IgD-negative memory B cell (primary cell): ENCODE data around the gene UNC93B1. TPM values are rescaled to one million over a fixed set of nuclear protein-coding genes. Genes with fewer than 3 reads are reported as not detected.

Experiments used
- H3K27ac Mint-ChIP-seq, 3 donors: one replicate each; pipeline ENCODE4 v1.8.0; 2020 to 2022; ENCODE audit warnings: mild to moderate bottlenecking in 3 of 3, mixed read lengths in 3 of 3, moderate library complexity in 1 of 3
- H3K27me3 Mint-ChIP-seq: one replicate; pipeline ENCODE4 v1.8.0; 2021; ENCODE audit warnings: mixed read lengths
- H3K36me3 Mint-ChIP-seq: one replicate; pipeline ENCODE4 v1.8.0; 2020; ENCODE audit warnings: mild to moderate bottlenecking, mixed read lengths
- H3K4me1 Mint-ChIP-seq, 3 donors: one replicate each; pipeline ENCODE4 v1.8.0; 2020 to 2022; ENCODE audit warnings: mixed read lengths in 3 of 3, mild to moderate bottlenecking in 1 of 3
- H3K4me3 Mint-ChIP-seq, 4 donors: one replicate each; pipeline ENCODE4 v1.8.0; 2020 to 2022; ENCODE audit warnings: mild to moderate bottlenecking in 4 of 4, mixed read lengths in 4 of 4, moderate library complexity in 3 of 4
- H3K9me3 Mint-ChIP-seq, 3 donors: one replicate each; pipeline ENCODE4 v1.8.0; 2020 to 2021; ENCODE audit warnings: mixed read lengths in 3 of 3, mild to moderate bottlenecking in 1 of 3
- polyA plus RNA-seq: library from polyadenylated mRNA; unstranded; fragments of 300-500 nt; fragmentation: Illumina TruSeq; gene quantifications from one replicate; pipeline ENCODE4 v1.2.3, GENCODE V29; 2021

Gene UNC93B1
- polyA plus RNA-seq, 1 donor from 2014 or later = 140 TPM

GRCh38 chr11:68010090-68011041, 6.5 kb upstream of the UNC93B1 start, which contains the start of gene ALDH3B1:
ALDH3B1 (plus strand) TSS chr11:68010327; CDS start chr11:68015298, 4,971 bp downstream.
- Mint-ChIP-seq H3K4me1 (peaks cover 22 to 29% (median 28%) of the 10 kb centered on the region in 3 donors), H3K27ac (peak within 1 kb of the TSS; percentile 83 to 97 (median 93)), H3K36me3 (peaks cover 2% of the 10 kb centered on the region), H3K4me3 (peak within 1 kb of the TSS; percentile 66 to 90 (median 77)), H3K27me3 (no peaks in the 10 kb centered on the region), H3K9me3 (no peaks in the 10 kb centered on the region)

DNA sequence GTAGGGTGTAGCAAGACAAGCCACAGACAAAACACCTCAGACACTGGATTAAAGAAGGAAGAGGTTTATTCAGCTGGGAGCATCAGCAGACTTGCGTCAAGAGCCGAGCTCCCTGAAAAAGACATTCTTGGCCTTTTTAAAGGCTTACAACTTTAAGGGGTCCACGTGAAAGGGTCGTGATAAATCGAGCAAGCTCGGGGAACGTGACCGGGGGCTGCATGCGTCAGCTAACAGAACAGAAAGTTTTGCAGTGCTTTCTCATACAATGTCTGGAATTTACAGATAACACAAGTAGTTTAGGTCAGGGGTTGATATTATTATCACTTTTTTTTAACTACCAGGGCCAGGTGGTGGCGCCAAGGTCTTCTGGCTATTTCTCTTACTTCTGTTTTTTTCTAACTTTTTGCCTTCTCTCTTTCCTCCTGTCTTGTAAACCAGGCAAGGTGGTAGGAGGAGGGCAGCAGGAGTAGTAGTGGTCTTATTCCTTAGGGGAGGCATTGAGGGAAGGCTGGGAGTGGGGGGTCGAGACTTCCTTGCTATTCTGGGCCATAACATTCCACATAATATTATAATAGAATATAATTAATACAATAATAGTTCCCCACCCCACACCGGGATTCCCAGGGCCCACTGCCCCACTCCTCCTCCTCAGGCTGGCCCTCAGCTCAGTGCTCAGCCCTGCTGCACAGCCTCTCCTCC, 5.6 kb upstream of the UNC93B1 start:
- peaks cover 2% of the 10 kb centered on the region for H3K36me3 Mint-ChIP-seq
- no peaks in the 10 kb centered on the region for H3K27me3 Mint-ChIP-seq
- H3K4me3 Mint-ChIP-seq = peak overlapping the region; percentile 66 to 90 (median 77)
- H3K9me3 Mint-ChIP-seq = no peaks in the 10 kb centered on the region
- H3K27ac Mint-ChIP-seq = peak overlapping the region; percentile 83 to 97 (median 93)
- H3K4me1 Mint-ChIP-seq = peaks cover 28 to 33% (median 29%) of the 10 kb centered on the region in 3 donors

DNA sequence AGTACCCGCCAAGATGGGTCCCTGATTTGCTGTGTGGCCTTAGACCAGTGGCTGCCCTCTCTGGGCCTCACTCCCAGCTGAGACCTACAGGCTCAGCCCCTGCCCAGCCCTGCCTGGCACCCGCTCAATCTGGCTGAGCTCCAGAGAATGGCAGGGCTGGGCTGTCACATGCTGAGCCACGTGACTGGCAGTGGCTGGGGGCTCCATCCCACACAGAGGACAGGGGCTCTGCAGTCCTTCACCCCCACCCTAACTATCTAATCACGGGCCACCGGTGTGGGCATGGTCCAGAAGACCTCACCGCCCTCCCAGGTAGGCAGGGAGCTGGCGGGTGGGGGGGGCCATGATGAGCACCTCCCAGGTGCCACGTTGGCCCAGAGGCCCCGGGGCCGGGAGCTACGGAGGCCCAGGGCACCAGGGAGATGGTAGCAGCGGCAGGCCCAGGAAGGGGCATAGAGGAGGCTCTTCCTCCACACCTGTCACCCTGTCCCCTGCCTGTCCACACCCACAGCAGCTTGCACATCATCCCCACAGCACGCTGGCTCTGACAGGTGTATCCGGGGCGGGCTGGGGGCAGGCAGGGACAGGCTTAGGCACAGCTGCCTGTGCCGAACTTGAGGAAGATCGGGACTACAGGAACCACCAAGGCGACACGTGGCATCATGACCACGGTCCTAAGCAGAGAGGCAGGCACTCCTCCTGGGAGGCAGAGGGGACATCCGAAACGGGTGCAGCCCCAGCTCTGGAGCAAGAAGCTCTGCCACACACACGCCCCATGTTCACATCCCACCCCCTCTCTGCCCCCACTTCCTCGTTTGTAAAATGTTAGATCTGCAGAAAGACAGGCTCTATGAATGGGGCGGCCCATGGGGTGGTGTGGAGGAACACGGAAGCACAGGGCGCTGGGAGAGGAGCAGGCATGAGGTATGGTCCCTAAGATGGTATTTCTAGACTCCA, 4.8 kb upstream of the UNC93B1 start:
- peak overlapping the region; percentile 83 to 97 (median 93) for H3K27ac Mint-ChIP-seq
- no peaks in the 10 kb centered on the region for H3K27me3 Mint-ChIP-seq
- no peaks in the 10 kb centered on the region for H3K36me3 Mint-ChIP-seq
- peak overlapping the region; percentile 66 to 90 (median 77) for H3K4me3 Mint-ChIP-seq
- H3K4me1 Mint-ChIP-seq = peaks cover 29 to 38% (median 34%) of the 10 kb centered on the region in 3 donors
- H3K9me3 Mint-ChIP-seq = no peaks in the 10 kb centered on the region

GRCh38 chr11:68007498-68008380, 3.8 kb upstream of the UNC93B1 start:
- peaks cover 29 to 38% (median 34%) of the 10 kb centered on the region in 3 donors for H3K4me1 Mint-ChIP-seq
- H3K36me3 Mint-ChIP-seq = no peaks in the 10 kb centered on the region
- no peak overlapping the region for H3K27ac Mint-ChIP-seq
- peak overlapping the region in 2 of 4 donors; percentile 9 to 96 for H3K4me3 Mint-ChIP-seq
- H3K9me3 Mint-ChIP-seq = no peaks in the 10 kb centered on the region
- H3K27me3 Mint-ChIP-seq = no peaks in the 10 kb centered on the region

DNA sequence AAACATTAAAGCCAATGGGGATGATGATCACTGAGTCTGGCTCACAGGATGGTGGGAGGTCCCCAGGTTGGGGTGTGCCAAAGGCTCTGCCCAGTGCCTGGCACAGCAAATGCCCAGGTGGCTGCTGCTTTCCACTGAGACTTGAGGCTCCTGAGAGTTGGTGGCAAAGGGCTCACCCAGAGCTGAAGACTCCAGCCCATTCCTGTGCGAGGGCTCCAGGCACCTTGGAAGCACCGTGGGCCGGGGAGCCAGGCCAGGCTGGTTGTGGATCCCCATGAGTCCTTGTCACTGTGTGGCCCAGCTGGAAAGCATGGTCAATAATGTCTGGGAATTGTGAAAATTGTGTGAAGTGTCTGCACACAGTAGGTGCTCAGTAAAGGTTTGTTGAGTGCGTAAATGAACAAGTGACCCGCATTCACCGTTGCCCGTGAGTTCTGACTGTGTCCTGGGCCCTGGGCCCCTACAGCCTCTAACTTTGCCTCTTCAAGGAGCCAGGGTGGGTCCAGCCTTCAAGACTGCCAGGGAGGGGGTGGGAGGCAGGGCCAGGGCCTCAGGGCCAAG, 2.8 kb upstream of the UNC93B1 start:
- Mint-ChIP-seq H3K4me1 (peaks cover 31 to 47% (median 42%) of the 10 kb centered on the region in 3 donors), H3K4me3 (peak overlapping the region in 2 of 4 donors; percentile 60 to 96), H3K27me3 (peaks cover 1% of the 10 kb centered on the region), H3K9me3 (no peaks in the 10 kb centered on the region), H3K27ac (peak overlapping the region in 2 of 3 donors; percentile 71 to 86), H3K36me3 (no peaks in the 10 kb centered on the region)

- H3K4me3 Mint-ChIP-seq = peak overlapping the region; percentile 95 to 96 (median 96)
- no peaks in the 10 kb centered on the region for H3K36me3 Mint-ChIP-seq
- peaks cover 26 to 41% (median 30%) of the 10 kb centered on the region in 3 donors for H3K4me1 Mint-ChIP-seq
- H3K9me3 Mint-ChIP-seq = no peaks in the 10 kb centered on the region
- H3K27me3 Mint-ChIP-seq = peaks cover 1% of the 10 kb centered on the region
- H3K27ac Mint-ChIP-seq = peak overlapping the region in 2 of 3 donors; percentile 85 to 91
Measured at GRCh38 chr11:68004551-68005335, 846 bp upstream of the UNC93B1 start.

GRCh38 chr11:68002938-68003845, 705 bp downstream of the UNC93B1 start:
- Mint-ChIP-seq H3K36me3 (peaks cover 1% of the 10 kb centered on the region), H3K27me3 (peaks cover 1% of the 10 kb centered on the region), H3K9me3 (no peaks in the 10 kb centered on the region), H3K4me1 (peaks cover 22 to 36% (median 24%) of the 10 kb centered on the region in 3 donors), H3K27ac (peak overlapping the region; percentile 91 to 98 (median 95)), H3K4me3 (peak overlapping the region; percentile 95 to 98 (median 96))

DNA sequence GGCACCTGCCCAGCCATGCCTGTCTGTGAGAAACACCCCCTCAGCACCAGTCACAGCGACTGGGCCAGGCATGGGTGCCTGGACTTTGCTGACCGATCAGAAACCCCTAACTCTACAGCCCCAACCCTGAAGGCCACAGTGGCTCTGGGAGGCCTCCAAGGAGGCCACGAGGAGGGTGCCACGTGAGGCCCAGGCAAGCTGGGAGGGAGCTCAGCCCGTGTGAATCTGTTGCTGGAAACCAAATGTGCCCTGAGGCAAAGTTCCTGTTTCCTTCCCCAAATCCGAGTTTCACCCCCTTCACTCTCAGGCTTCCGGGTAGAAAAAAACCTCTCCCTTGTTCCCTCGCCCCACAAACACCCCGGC, 1.3 kb downstream of the UNC93B1 start:
- peaks cover 1% of the 10 kb centered on the region for H3K36me3 Mint-ChIP-seq
- peaks cover 1% of the 10 kb centered on the region for H3K27me3 Mint-ChIP-seq
- H3K4me3 Mint-ChIP-seq = peak overlapping the region; percentile 95 to 98 (median 96)
- H3K9me3 Mint-ChIP-seq = no peaks in the 10 kb centered on the region
- H3K27ac Mint-ChIP-seq = peak overlapping the region; percentile 91 to 98 (median 95)
- peaks cover 24 to 39% (median 25%) of the 10 kb centered on the region in 3 donors for H3K4me1 Mint-ChIP-seq

DNA sequence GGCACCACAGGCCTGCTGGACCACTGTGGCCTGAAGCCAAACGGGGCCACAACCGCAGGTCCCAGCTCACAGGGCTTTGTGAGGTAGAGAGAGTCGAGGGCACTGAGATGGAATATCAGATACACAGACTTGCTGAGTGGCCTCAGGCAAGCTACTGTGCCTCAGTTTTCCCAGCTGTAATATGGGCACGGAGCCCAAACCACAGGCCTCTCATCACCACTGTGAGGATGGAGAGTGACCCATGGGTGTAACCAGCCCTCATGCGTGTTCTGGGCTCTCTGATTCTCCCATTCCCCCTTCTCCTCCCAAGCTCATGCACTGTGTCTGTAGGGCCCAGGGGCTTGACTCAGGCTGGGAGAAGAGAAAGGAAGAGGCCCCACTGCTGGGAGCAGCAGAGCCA, 4.2 kb downstream of the UNC93B1 start:
- Mint-ChIP-seq H3K4me3 (peak overlapping the region in 1 of 4 donors; percentile 51), H3K27me3 (peaks cover 1% of the 10 kb centered on the region), H3K9me3 (no peaks in the 10 kb centered on the region), H3K36me3 (peaks cover 1% of the 10 kb centered on the region), H3K27ac (peak overlapping the region in 2 of 3 donors; percentile 47 to 85), H3K4me1 (peaks cover 20 to 36% (median 25%) of the 10 kb centered on the region in 3 donors)

DNA sequence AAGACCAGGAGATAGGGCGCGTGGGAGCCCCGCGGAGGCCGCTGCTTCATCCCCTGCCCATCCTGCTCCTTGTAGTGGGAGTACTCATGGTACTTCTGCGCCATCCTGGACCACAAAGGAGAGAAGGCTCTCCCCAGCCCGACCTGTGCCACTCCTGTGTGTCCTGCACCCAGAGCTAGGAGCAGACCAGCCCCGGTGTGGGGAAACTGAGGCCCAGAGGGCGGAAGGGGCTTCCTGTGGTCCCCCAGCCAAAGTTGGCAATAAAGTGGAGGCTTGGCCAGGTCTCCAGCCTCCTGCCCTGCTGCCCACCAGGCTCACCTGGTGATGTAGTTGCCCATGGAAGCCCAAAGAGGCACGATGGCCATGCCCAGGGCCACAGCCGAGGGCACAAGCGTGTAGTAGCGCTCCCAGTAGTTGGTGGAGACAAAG, 4.7 kb downstream of the UNC93B1 start:
- Mint-ChIP-seq H3K27me3 (peaks cover 1% of the 10 kb centered on the region), H3K27ac (peak overlapping the region in 1 of 3 donors; percentile 85), H3K9me3 (no peaks in the 10 kb centered on the region), H3K4me1 (peaks cover 24 to 36% (median 26%) of the 10 kb centered on the region in 3 donors), H3K4me3 (peak overlapping the region in 1 of 4 donors; percentile 51), H3K36me3 (peaks cover 1% of the 10 kb centered on the region)

- Mint-ChIP-seq H3K36me3 (peaks cover 5% of the 10 kb centered on the region), H3K4me3 (peak overlapping the region in 2 of 4 donors; percentile 44 to 84), H3K27ac (peak overlapping the region in 2 of 3 donors; percentile 71 to 82), H3K27me3 (peaks cover 1% of the 10 kb centered on the region), H3K4me1 (peaks cover 27 to 38% (median 28%) of the 10 kb centered on the region in 3 donors), H3K9me3 (no peaks in the 10 kb centered on the region)
Measured at GRCh38 chr11:67998150-67999045, 5.5 kb downstream of the UNC93B1 start.
